ENCODE measurements around the gene ARRDC1.

DNA sequence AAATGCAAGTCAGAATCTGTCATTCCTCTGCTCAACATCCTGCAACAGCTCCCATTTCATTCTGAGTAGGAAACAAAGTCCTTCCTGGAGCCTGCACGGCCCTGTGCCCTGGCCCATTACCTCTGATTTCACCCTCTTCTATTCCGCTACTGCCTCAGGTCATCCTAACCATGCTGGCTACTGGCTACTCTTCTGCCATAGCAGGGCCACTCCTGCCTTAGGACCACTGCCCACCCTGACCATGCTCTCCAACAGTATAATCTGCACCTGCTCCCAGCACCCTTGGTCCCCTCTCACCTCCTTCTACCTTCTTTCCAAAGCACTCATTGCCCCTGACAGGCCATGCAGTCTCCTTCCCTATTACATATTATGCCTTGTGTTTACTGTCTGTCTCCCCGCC, 34.9 kb upstream of the ARRDC1 start:
- TF ChIP-seq ZNF764 (CRISPR knock-in tag; IDR thresholded peaks at IDR 0.05; ENCODE audit: low read depth) (no peak), SMAD1 (IDR thresholded peaks at IDR 0.05; ENCODE audit: low read depth, low read length, partially characterized antibody) (no peak)
- TF ChIP-seq, protein P1, sequence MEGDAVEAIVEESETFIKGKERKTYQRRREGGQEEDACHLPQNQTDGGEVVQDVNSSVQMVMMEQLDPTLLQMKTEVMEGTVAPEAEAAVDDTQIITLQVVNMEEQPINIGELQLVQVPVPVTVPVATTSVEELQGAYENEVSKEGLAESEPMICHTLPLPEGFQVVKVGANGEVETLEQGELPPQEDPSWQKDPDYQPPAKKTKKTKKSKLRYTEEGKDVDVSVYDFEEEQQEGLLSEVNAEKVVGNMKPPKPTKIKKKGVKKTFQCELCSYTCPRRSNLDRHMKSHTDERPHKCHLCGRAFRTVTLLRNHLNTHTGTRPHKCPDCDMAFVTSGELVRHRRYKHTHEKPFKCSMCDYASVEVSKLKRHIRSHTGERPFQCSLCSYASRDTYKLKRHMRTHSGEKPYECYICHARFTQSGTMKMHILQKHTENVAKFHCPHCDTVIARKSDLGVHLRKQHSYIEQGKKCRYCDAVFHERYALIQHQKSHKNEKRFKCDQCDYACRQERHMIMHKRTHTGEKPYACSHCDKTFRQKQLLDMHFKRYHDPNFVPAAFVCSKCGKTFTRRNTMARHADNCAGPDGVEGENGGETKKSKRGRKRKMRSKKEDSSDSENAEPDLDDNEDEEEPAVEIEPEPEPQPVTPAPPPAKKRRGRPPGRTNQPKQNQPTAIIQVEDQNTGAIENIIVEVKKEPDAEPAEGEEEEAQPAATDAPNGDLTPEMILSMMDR (IDR thresholded peaks at IDR 0.05 in 2 of 3, conservative IDR thresholded peaks at IDR 0.05 in 1 of 3; ENCODE audit: insufficient read depth in 2 of 3, low read depth in 1 of 3, low read length in 3 of 3) = no peak

Data from K562 (cell line).